ENCODE data around the gene LIN37.
"Not testable (repeated sequence)": the region's sequence is repeated elsewhere in the genome, so short reads cannot be mapped to it uniquely, and the experiment has no call there.

LIN37 gene

DNA sequence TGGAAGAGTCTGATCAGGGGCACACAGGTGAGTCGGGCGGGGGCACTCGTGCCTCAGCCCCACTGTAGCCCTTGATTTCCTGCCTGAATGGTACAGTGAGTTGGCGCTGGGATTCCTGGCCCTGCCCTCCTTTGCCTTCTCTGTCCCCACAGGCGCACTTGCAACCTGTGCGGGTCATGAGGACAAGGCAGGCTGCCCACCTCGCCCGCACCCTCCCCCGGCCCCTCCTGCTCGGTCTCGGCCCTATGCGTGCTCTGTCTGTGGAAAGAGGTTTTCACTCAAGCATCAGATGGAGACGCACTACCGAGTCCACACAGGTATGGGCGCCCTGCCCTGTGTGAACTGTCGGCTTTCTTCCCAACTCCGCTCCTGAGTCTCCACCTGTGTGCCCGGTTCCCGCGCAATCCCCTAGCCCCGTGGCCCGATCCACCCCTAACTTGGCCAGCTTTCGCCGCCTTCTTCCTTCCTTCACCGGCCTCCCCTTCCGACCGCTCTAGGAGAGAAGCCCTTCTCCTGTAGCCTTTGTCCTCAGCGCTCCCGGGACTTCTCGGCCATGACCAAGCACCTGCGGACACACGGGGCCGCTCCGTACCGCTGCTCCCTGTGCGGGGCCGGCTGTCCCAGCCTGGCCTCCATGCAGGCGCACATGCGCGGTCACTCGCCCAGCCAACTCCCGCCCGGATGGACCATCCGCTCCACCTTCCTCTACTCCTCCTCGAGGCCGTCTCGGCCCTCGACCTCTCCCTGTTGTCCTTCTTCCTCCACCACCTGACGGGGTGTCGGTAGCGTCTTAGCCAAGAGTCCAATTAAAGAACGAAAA lies 32.2 kb upstream of the LIN37 start:
- Mint-ChIP-seq H3K9me3 (no peaks in the 10 kb centered on the region), H3K27ac (peak overlapping the region; percentile 96), H3K36me3 (peaks cover 17% of the 10 kb centered on the region), H3K27me3 (no peaks in the 10 kb centered on the region), H3K4me3 (peak overlapping the region; percentile 85), H3K4me1 (peaks cover 66% of the 10 kb centered on the region)
- CTCF ChIA-PET = interaction anchor here (0.8 to 6.7 kb wide), 3 partner anchors 18 to 215 kb away, joined by 3 to 236 read pairs (median 3); no protein-coding TSS in a partner anchor
- peak; percentile 46 for DNase-seq

GRCh38 chr19:35716801-35717664 lies 31.3 kb upstream of the LIN37 start:
- Mint-ChIP-seq H3K4me1 (peaks cover 63% of the 10 kb centered on the region), H3K9me3 (no peaks in the 10 kb centered on the region)

GRCh38 chr19:35717665-35718344 lies 30.6 kb upstream of the LIN37 start, which contains the start of gene KMT2B:
Gene KMT2B (plus strand): TSS chr19:35718003. CDS start chr19:35718019, 16 bp downstream.
- Mint-ChIP-seq H3K36me3 (peaks cover 30% of the 10 kb centered on the region), H3K27me3 (no peaks in the 10 kb centered on the region), H3K4me3 (peak within 1 kb of the TSS; percentile 96), H3K9me3 (no peaks in the 10 kb centered on the region), H3K4me1 (peaks cover 57% of the 10 kb centered on the region), H3K27ac (peak within 1 kb of the TSS; percentile 96)
- CTCF ChIA-PET = interaction anchor here (1.2 to 2.1 kb wide), 5 partner anchors 21 to 102 kb away, joined by 3 to 10 read pairs (median 5); partner anchors contain the start of genes PSENEN and U2AF1L4
- no peak for DNase-seq

More at GRCh38 chr19:35716801-35717664, 31.3 kb upstream of the LIN37 start:
- Mint-ChIP-seq H3K27ac (peak overlapping the region; percentile 96), H3K36me3 (peaks cover 22% of the 10 kb centered on the region), H3K27me3 (no peaks in the 10 kb centered on the region), H3K4me3 (peak overlapping the region; percentile 85)
- peak; percentile 98 for DNase-seq
- CTCF ChIA-PET = interaction anchor here (1.8 to 6.7 kb wide), 2 partner anchors 19 to 23 kb away, joined by 10 to 236 read pairs; no protein-coding TSS in a partner anchor

- Mint-ChIP-seq H3K27ac (peak overlapping the region; percentile 94), H3K4me1 (peaks cover 50% of the 10 kb centered on the region), H3K4me3 (peak overlapping the region; percentile 96), H3K36me3 (peaks cover 34% of the 10 kb centered on the region), H3K9me3 (no peaks in the 10 kb centered on the region), H3K27me3 (no peaks in the 10 kb centered on the region)
- CTCF ChIA-PET = interaction anchor here (1.0 to 2.1 kb wide), 6 partner anchors 19 to 101 kb away, joined by 3 to 10 read pairs (median 6); partner anchors contain the start of genes PSENEN and U2AF1L4
- DNase-seq = peak; percentile 70
Measured at GRCh38 chr19:35718345-35719041, 29.9 kb upstream of the LIN37 start.

DNA sequence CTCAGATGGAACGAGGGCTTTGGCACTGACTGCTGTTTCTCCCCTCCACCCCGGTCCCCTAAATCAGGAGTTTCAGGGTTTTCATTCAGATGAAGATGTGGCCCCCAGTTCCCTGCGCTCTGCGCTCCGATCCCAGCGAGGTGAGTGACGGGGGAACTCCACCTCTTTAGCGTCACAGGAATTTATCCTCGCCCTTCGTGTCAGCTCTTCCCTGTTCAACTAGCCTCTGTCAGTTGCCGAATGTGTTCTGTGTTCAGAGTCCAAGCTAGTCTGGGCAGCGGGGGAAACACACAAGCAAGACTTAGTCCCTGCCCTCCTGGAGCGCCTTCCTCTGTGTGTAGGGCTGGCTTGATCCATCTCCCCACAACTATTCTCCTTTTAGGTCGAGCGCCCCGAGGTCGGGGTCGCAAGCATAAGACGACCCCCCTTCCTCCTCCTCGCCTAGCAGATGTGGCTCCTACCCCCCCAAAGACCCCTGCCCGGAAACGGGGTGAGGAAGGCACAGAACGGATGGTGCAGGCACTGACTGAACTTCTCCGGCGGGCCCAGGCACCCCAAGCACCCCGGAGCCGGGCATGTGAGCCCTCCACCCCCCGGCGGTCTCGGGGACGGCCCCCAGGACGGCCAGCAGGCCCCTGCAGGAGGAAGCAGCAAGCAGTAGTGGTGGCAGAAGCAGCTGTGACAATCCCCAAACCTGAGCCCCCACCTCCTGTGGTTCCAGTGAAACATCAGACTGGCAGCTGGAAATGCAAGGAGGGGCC lies 28.8 kb upstream of the LIN37 start:
- Mint-ChIP-seq H3K27me3 (no peaks in the 10 kb centered on the region), H3K36me3 (peaks cover 32% of the 10 kb centered on the region), H3K27ac (peak overlapping the region; percentile 94), H3K4me3 (peak overlapping the region; percentile 96), H3K4me1 (peaks cover 39% of the 10 kb centered on the region), H3K9me3 (no peaks in the 10 kb centered on the region)
- CTCF ChIA-PET = interaction anchor here (1.0 to 2.1 kb wide), 5 partner anchors 18 to 100 kb away, joined by 3 to 10 read pairs (median 7); partner anchors contain the start of genes PSENEN and U2AF1L4
- no peak for DNase-seq

DNA sequence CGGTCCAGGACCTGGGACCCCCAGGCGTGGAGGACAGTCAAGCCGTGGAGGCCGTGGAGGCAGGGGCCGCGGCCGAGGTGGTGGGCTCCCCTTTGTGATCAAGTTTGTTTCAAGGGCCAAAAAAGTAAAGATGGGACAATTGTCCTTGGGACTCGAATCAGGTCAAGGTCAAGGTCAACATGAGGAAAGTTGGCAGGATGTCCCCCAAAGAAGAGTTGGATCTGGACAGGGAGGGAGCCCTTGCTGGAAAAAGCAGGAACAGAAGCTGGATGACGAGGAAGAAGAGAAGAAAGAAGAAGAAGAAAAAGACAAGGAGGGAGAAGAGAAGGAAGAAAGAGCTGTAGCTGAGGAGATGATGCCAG lies 28.2 kb upstream of the LIN37 start:
- H3K4me3 Mint-ChIP-seq = peak overlapping the region; percentile 40
- DNase-seq = no peak
- H3K36me3 Mint-ChIP-seq = peaks cover 35% of the 10 kb centered on the region
- CTCF ChIA-PET = no interaction called here
- peaks cover 34% of the 10 kb centered on the region for H3K4me1 Mint-ChIP-seq
- H3K27me3 Mint-ChIP-seq = no peaks in the 10 kb centered on the region
- peak overlapping the region; percentile 69 for H3K27ac Mint-ChIP-seq
- no peaks in the 10 kb centered on the region for H3K9me3 Mint-ChIP-seq

GRCh38 chr19:35720648-35721047 lies 27.7 kb upstream of the LIN37 start:
- CTCF ChIA-PET = no interaction called here
- Mint-ChIP-seq H3K27me3 (no peaks in the 10 kb centered on the region), H3K4me3 (no peak overlapping the region), H3K9me3 (no peaks in the 10 kb centered on the region), H3K27ac (no peak overlapping the region), H3K36me3 (peaks cover 40% of the 10 kb centered on the region), H3K4me1 (peaks cover 30% of the 10 kb centered on the region)
- DNase-seq = no peak

DNA sequence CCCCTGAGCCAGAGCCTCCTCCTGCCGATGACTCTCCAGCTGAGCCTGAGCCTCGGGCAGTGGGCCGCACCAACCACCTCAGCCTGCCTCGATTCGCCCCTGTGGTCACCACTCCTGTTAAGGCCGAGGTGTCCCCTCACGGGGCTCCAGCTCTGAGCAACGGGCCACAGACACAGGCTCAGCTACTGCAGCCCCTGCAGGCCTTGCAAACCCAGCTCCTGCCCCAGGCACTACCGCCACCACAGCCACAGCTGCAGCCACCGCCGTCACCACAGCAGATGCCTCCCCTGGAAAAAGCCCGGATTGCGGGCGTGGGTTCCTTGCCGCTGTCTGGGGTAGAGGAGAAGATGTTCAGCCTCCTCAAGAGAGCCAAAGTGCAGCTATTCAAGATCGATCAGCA lies 27.0 kb upstream of the LIN37 start:
- CTCF ChIA-PET = no interaction called here
- H3K9me3 Mint-ChIP-seq = no peaks in the 10 kb centered on the region
- peaks cover 47% of the 10 kb centered on the region for H3K36me3 Mint-ChIP-seq
- H3K27ac Mint-ChIP-seq = no peak overlapping the region
- no peak for DNase-seq
- H3K4me3 Mint-ChIP-seq = no peak overlapping the region
- H3K27me3 Mint-ChIP-seq = no peaks in the 10 kb centered on the region
- peaks cover 23% of the 10 kb centered on the region for H3K4me1 Mint-ChIP-seq

DNA sequence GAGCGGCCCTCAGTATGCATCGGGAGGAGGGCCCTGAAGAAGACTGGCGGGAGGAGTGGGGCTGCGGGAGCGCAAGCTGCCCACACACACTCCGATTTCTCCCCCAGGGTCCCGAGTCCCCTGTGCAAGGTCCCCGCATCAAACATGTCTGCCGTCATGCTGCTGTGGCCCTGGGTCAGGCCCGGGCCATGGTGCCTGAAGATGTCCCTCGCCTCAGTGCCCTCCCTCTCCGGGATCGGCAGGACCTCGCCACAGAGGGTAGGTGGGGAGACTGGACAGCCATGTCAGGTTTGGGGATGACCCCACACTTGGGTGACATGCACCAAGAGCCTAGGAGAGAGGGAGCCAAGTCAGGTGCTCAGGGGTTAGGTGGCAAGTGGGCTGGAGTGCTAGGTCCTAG lies 25.9 kb upstream of the LIN37 start:
- peaks cover 50% of the 10 kb centered on the region for H3K36me3 Mint-ChIP-seq
- no peaks in the 10 kb centered on the region for H3K27me3 Mint-ChIP-seq
- no peak overlapping the region for H3K4me3 Mint-ChIP-seq
- no peak for DNase-seq
- no peaks in the 10 kb centered on the region for H3K9me3 Mint-ChIP-seq
- H3K27ac Mint-ChIP-seq = no peak overlapping the region
- CTCF ChIA-PET = no interaction called here
- peaks cover 19% of the 10 kb centered on the region for H3K4me1 Mint-ChIP-seq

DNA sequence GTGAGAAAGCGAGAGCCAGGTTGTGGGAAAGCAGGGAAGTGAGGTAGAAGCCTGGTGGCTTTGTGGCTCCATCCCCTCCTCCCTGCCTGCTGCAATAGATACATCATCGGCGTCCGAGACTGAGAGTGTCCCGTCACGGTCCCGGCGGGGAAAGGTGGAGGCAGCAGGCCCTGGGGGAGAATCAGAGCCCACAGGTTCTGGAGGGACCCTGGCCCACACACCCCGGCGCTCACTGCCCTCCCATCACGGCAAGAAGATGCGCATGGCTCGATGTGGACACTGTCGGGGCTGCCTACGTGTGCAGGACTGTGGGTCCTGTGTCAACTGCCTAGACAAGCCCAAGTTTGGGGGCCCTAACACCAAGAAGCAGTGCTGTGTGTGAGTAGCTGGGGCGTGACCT lies 25.5 kb upstream of the LIN37 start:
- Mint-ChIP-seq H3K4me1 (peaks cover 19% of the 10 kb centered on the region), H3K27ac (no peak overlapping the region), H3K9me3 (no peaks in the 10 kb centered on the region), H3K27me3 (no peaks in the 10 kb centered on the region), H3K4me3 (no peak overlapping the region), H3K36me3 (peaks cover 50% of the 10 kb centered on the region)
- CTCF ChIA-PET = no interaction called here
- DNase-seq = no peak

DNA sequence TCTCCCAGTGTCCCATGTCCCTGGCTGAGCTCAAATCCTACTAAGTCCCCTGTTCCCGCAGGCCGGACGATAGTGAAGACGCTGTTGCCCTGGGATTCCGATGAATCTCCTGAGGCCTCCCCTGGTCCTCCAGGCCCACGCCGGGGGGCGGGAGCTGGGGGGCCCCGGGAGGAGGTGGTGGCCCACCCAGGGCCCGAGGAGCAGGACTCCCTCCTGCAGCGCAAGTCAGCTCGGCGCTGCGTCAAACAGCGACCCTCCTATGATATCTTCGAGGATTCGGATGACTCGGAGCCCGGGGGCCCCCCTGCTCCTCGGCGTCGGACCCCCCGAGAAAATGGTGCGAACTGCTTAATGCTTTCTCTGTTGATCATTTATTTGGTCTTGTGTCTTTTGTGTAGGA lies 24.7 kb upstream of the LIN37 start:
- DNase-seq = no peak
- CTCF ChIA-PET = no interaction called here
- no peak overlapping the region for H3K4me3 Mint-ChIP-seq
- peaks cover 58% of the 10 kb centered on the region for H3K36me3 Mint-ChIP-seq
- H3K9me3 Mint-ChIP-seq = no peaks in the 10 kb centered on the region
- peaks cover 19% of the 10 kb centered on the region for H3K4me1 Mint-ChIP-seq
- H3K27me3 Mint-ChIP-seq = no peaks in the 10 kb centered on the region
- H3K27ac Mint-ChIP-seq = no peak overlapping the region

DNA sequence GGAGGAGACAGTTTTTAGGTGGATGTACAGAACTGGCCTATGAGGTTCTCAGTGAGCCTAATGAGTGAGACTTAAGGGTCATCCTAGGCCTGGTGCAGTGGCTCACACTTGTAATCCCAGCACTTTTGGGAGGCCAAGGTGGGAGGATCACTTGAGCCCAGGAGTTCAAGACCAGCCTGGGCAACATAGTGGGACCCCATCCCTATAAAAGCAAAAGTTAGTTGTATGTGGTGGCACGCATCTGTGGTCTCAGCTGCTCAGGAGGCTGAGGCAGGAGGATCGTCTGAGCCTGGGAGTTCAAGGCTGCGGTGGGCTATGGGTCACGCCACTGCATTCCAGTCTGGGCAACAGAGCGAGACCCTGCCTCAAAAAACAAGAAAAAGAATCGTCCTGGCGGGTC lies 24.2 kb upstream of the LIN37 start:
- peaks cover 61% of the 10 kb centered on the region for H3K36me3 Mint-ChIP-seq
- CTCF ChIA-PET, H3K27ac Mint-ChIP-seq: not testable (repeated sequence)

GRCh38 chr19:35724560-35724959 lies 23.8 kb upstream of the LIN37 start:
- no peak for DNase-seq
- H3K4me1 Mint-ChIP-seq = peaks cover 11% of the 10 kb centered on the region
- H3K27ac Mint-ChIP-seq = no peak overlapping the region
- H3K36me3 Mint-ChIP-seq = peaks cover 61% of the 10 kb centered on the region
- H3K4me3 Mint-ChIP-seq = no peak overlapping the region
- no peaks in the 10 kb centered on the region for H3K27me3 Mint-ChIP-seq
- CTCF ChIA-PET = no interaction called here
- no peaks in the 10 kb centered on the region for H3K9me3 Mint-ChIP-seq

More for the DNA sequence above, 24.2 kb upstream of the LIN37 start:
- H3K4me1 Mint-ChIP-seq = peaks cover 16% of the 10 kb centered on the region
- not testable (repeated sequence) for H3K4me3 Mint-ChIP-seq, DNase-seq, H3K9me3 Mint-ChIP-seq, H3K27me3 Mint-ChIP-seq
